ENCODE results near the gene XYLT1. TPM values are rescaled to one million over a fixed set of nuclear protein-coding genes. Genes with fewer than 3 reads are reported as not detected.

The XYLT1 gene
- total and polyA plus RNA-seq, 2 experiments from 2014 or later: 4.5 to 26.3 TPM

DNA sequence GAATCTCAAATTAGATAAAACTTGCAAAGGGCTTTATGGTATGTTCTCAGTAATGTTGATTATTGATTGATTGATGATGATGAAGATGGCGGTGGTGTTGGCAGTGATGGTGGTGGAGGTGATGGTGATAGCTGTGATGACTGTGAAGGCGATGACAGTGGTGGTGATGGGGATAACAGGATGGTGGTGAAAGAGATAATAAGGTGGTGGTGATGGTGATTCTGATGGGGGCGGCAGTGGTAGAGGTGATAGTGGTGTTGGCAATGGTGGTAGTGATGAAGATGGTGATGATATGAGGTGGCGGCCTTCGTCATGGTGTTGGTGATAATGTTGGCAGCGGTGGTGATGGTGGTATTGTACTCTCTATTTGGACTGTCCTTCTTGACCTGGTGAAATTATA lies 238.3 kb downstream of the XYLT1 start:
- Histone ChIP-seq H2AFZ (no peak overlapping the region), H3K9me2 (ENCODE audit: insufficient read depth) (no peaks in the 10 kb centered on the region)
- DNase-seq: no peak

DNA sequence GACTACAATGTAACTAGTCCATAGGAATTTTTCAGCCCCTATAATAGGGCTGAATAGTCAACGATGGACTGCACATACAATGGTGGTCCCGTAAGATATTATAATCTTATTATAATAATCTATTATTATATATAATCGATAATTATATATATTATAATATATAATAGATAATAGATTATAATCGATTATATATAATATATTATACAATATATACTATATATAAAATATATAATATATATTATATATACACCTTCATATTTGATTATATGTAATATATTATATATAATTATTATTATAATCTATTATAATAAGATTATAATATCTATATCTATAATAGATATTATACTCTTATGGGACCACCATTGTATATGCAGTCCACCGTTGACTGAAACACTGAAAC lies 238.8 kb downstream of the XYLT1 start:
- Histone ChIP-seq H4K20me1 (ENCODE audit: insufficient read depth) (no peaks in the 10 kb centered on the region), H3K27me3 (replicated peaks; ENCODE audit: insufficient read depth) (no peaks in the 10 kb centered on the region), H3K79me2 (ENCODE audit: insufficient read depth) (peaks cover 66% of the 10 kb centered on the region), H3K4me3 (no peak overlapping the region), H3F3A (ENCODE audit: insufficient read depth) (peaks cover 2% of the 10 kb centered on the region; the same call in 1 of the 2 replicates), H3K9me2 (ENCODE audit: insufficient read depth) (no peaks in the 10 kb centered on the region), H3K9me3 (ENCODE audit: low read depth) (no peaks in the 10 kb centered on the region), H3K27ac (no peak overlapping the region), H3K4me2 (ENCODE audit: unreplicated experiment) (no peak overlapping the region), H3K36me3 (ENCODE audit: low read depth) (peaks cover 8% of the 10 kb centered on the region; the same call in 1 of the 2 replicates), H3K9ac (no peak overlapping the region), H3K4me1 (ENCODE audit: insufficient read depth) (no peaks in the 10 kb centered on the region), H2AFZ (no peak overlapping the region)
- DNase-seq: no peak
- TF ChIP-seq EZH2 (IDR thresholded peaks at IDR 0.05; ENCODE audit: insufficient read depth, poor library complexity, severe bottlenecking) (no peak), EZH2phosphoT487 (IDR thresholded peaks at IDR 0.05; ENCODE audit: insufficient read depth, low read depth) (no peak)
- 98 to 99% methylated on average over 5 of the region's 5 CpGs for WGBS, 2 experiments (ENCODE audit: low coverage in 1 of 2, low lambda C conversion rate in 2 of 2, missing lambda C conversion rate in 2 of 2)
- in situ Hi-C loops (cut with MboI): no loop called here

More for the DNA sequence above, 238.3 kb downstream of the XYLT1 start:
- 98 to 99% methylated on average over 6 of the region's 6 CpGs for WGBS, 2 experiments (ENCODE audit: low coverage in 1 of 2, low lambda C conversion rate in 2 of 2, missing lambda C conversion rate in 2 of 2)
- in situ Hi-C loops (cut with MboI): no loop called here
- peaks cover 69% of the 10 kb centered on the region for H3K79me2 ChIP-seq (ENCODE audit: insufficient read depth)
- H3K4me3 ChIP-seq: no peak overlapping the region
- no peaks in the 10 kb centered on the region for H3K9me3 ChIP-seq (ENCODE audit: low read depth)
- no peaks in the 10 kb centered on the region for H3K27me3 ChIP-seq (replicated peaks; ENCODE audit: insufficient read depth)
- no peaks in the 10 kb centered on the region for H3K4me1 ChIP-seq (ENCODE audit: insufficient read depth)
- no peak overlapping the region for H3K4me2 ChIP-seq (ENCODE audit: unreplicated experiment)
- H3K27ac ChIP-seq: no peak overlapping the region
- H3K36me3 ChIP-seq (ENCODE audit: low read depth): peaks cover 13% of the 10 kb centered on the region
- no peaks in the 10 kb centered on the region for H4K20me1 ChIP-seq (ENCODE audit: insufficient read depth)
- peaks cover 8% of the 10 kb centered on the region; the same call in 1 of the 2 replicates for H3F3A ChIP-seq (ENCODE audit: insufficient read depth)
- no peak overlapping the region for H3K9ac ChIP-seq
- no peak for TF ChIP-seq EZH2 (IDR thresholded peaks at IDR 0.05; ENCODE audit: insufficient read depth, poor library complexity, severe bottlenecking)
- no peak for TF ChIP-seq EZH2phosphoT487 (IDR thresholded peaks at IDR 0.05; ENCODE audit: insufficient read depth, low read depth)

DNA sequence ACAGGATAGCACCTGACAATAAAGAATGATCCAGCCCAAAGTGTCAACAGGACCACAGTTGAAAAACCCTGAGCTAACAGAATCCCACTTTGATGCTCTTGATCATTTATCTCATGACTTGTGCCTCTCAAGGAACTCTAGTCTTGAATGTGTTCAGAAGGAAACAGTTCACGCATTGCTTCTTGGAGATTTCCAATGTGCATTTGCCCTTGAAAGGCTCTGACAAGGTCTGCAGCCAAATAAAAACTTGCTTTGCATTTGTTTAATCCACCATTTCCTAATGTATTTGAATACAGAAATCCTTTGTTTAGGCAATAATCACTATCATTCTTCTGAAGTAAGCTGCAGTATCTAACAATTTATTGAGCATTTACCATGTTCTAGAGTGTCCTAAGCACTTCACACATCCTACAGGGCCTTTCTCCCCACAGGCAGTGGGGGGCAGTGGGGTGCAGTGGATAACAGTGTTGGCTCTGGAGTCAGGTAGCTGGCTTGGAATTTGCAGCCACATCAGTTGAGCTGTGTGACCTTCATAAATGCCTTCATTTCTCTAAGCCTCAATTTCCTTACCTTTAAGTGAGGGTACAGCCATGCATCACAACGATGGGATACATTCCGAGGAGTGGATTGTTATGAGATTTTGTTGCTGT lies 239.7 kb downstream of the XYLT1 start:
- H3K9me3 ChIP-seq (ENCODE audit: low read depth): no peaks in the 10 kb centered on the region
- no peak overlapping the region for H3K4me2 ChIP-seq (ENCODE audit: unreplicated experiment)
- H4K20me1 ChIP-seq (ENCODE audit: insufficient read depth): peaks cover 4% of the 10 kb centered on the region; the same call in 1 of the 2 replicates
- no peaks in the 10 kb centered on the region for H3K9me2 ChIP-seq (ENCODE audit: insufficient read depth)
- peaks cover 3% of the 10 kb centered on the region; the same call in 1 of the 2 replicates for H3F3A ChIP-seq (ENCODE audit: insufficient read depth)
- no peak for DNase-seq
- 98 to 100% methylated on average over 3 of the region's 3 CpGs for WGBS, 2 experiments (ENCODE audit: low coverage in 1 of 2, low lambda C conversion rate in 2 of 2, missing lambda C conversion rate in 2 of 2)
- peaks cover 68% of the 10 kb centered on the region for H3K79me2 ChIP-seq (ENCODE audit: insufficient read depth)
- H3K4me3 ChIP-seq: no peak overlapping the region
- 0 out of 2 replicates have a peak, but pooled peaks cover 4% of the 10 kb centered on the region for H3K36me3 ChIP-seq (ENCODE audit: low read depth)
- H3K27ac ChIP-seq: no peak overlapping the region
- H3K4me1 ChIP-seq (ENCODE audit: insufficient read depth): peaks cover under 1% of the 10 kb centered on the region; the same call in 1 of the 2 replicates
- H3K9ac ChIP-seq: no peak overlapping the region
- H3K27me3 ChIP-seq (replicated peaks; ENCODE audit: insufficient read depth): no peaks in the 10 kb centered on the region
- TF ChIP-seq EZH2 (IDR thresholded peaks at IDR 0.05; ENCODE audit: insufficient read depth, poor library complexity, severe bottlenecking) (no peak), EZH2phosphoT487 (IDR thresholded peaks at IDR 0.05; ENCODE audit: insufficient read depth, low read depth) (no peak)
- no peak overlapping the region for H2AFZ ChIP-seq
- in situ Hi-C loops (cut with MboI): no loop called here

DNA sequence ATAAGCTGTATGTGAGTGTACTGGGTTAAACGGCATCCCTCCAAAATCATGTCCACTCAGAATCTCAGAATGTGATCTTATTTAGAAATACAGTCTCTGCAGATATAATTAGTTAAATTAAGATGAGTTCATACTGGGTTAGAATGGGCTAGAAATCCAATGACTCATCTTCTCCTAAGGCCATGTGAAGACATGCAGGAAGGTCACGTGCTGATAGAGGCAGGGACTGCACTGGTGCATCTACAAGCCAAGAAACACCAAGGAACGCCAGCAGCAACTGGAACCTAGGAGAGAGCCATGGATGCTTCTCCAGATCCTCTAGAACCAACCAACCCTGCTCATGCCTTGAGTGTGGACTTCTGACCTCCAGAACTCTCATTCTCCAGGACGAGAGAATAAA lies 241.0 kb downstream of the XYLT1 start:
- TF ChIP-seq EZH2phosphoT487 (IDR thresholded peaks at IDR 0.05; ENCODE audit: insufficient read depth, low read depth): no peak
- no peak for TF ChIP-seq EZH2 (IDR thresholded peaks at IDR 0.05; ENCODE audit: insufficient read depth, poor library complexity, severe bottlenecking)
- H4K20me1 ChIP-seq (ENCODE audit: insufficient read depth): peaks cover 6% of the 10 kb centered on the region; the same call in 1 of the 2 replicates
- H3K27ac ChIP-seq: no peak overlapping the region
- peak; percentile 37 for DNase-seq
- peaks cover 59% of the 10 kb centered on the region for H3K79me2 ChIP-seq (ENCODE audit: insufficient read depth)
- 0 out of 2 replicates have a peak, but pooled peaks cover 4% of the 10 kb centered on the region for H3K36me3 ChIP-seq (ENCODE audit: low read depth)
- WGBS, 2 experiments (ENCODE audit: low coverage in 1 of 2, low lambda C conversion rate in 2 of 2, missing lambda C conversion rate in 2 of 2): 75 to 79% methylated on average over 4 of the region's 4 CpGs
- no peaks in the 10 kb centered on the region for H3K9me2 ChIP-seq (ENCODE audit: insufficient read depth)
- no peak overlapping the region for H3K4me3 ChIP-seq
- H3K9ac ChIP-seq: no peak overlapping the region
- peaks cover 16% of the 10 kb centered on the region for H3F3A ChIP-seq (ENCODE audit: insufficient read depth)
- in situ Hi-C loops (cut with MboI): no loop called here
- no peak overlapping the region for H3K4me2 ChIP-seq (ENCODE audit: unreplicated experiment)
- no peaks in the 10 kb centered on the region for H3K9me3 ChIP-seq (ENCODE audit: low read depth)
- H3K27me3 ChIP-seq (replicated peaks; ENCODE audit: insufficient read depth): no peaks in the 10 kb centered on the region
- H2AFZ ChIP-seq: no peak overlapping the region
- H3K4me1 ChIP-seq (ENCODE audit: insufficient read depth): peaks cover 14% of the 10 kb centered on the region
